ENCODE data around the gene RIMBP2. TPM values are rescaled to one million over a fixed set of nuclear protein-coding genes. Genes with fewer than 3 reads are reported as not detected.

The RIMBP2 gene
- total RNA-seq, 1 experiment from 2014 or later: 0.95 TPM

DNA sequence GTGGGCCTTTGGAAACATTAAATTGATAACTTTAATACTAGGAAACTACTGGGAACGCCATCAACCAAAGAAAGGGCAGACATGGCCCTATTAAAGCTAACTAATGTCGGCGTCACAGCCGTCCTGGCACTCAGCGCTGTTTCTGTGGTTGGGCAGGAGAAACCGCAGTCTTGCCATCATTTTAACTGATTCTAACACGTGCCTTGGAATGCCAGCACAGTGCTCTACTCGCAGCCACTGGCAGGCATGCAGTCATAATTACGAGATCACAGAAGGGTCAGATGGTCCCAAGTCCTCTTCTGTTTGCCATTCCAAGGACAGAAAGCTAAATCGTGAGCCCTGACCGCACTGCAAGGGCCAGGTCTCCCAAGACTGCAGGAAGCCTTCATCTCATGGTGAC lies 75.2 kb downstream of the RIMBP2 start:
- TF ChIP-seq, protein P1, sequence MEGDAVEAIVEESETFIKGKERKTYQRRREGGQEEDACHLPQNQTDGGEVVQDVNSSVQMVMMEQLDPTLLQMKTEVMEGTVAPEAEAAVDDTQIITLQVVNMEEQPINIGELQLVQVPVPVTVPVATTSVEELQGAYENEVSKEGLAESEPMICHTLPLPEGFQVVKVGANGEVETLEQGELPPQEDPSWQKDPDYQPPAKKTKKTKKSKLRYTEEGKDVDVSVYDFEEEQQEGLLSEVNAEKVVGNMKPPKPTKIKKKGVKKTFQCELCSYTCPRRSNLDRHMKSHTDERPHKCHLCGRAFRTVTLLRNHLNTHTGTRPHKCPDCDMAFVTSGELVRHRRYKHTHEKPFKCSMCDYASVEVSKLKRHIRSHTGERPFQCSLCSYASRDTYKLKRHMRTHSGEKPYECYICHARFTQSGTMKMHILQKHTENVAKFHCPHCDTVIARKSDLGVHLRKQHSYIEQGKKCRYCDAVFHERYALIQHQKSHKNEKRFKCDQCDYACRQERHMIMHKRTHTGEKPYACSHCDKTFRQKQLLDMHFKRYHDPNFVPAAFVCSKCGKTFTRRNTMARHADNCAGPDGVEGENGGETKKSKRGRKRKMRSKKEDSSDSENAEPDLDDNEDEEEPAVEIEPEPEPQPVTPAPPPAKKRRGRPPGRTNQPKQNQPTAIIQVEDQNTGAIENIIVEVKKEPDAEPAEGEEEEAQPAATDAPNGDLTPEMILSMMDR (conservative IDR thresholded peaks at IDR 0.05; ENCODE audit: low read depth, low read length): no peak
- TF ChIP-seq EZH2 (IDR thresholded peaks at IDR 0.05; ENCODE audit: borderline replicate concordance, low read depth, low read length, poor library complexity, severe bottlenecking): no peak
- CTCF ChIA-PET: no interaction called here
- no TSS peak for BruUV-seq (replicated peaks)

DNA sequence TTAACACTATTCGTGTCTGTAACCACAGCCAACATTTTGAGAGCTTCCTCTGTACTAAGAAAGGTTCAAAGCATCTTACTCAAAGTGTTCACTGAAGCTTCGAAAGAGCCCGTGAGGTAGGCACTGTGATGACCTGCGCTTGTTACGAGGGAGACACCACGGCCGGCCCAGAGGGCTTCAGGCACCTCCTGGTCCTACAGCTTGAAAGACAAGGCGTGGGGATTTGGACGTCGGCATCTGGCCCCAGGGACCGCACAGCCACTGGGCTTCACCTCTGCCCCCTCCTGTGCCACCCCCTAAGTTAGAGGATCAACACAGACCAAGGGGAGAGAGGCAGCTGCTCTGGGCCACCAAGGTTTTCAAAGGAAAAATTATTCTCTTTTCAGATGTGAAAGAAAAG lies 75.6 kb downstream of the RIMBP2 start:
- BruUV-seq (replicated peaks): no TSS peak
- no peak for TF ChIP-seq EZH2 (IDR thresholded peaks at IDR 0.05; ENCODE audit: borderline replicate concordance, low read depth, low read length, poor library complexity, severe bottlenecking)
- TF ChIP-seq, protein P1 (conservative IDR thresholded peaks at IDR 0.05; ENCODE audit: low read depth, low read length): no peak
- H3K4me1 ChIP-seq (ENCODE audit: insufficient read depth, low read length, poor library complexity, severe bottlenecking): no peaks in the 10 kb centered on the region
- H3K27me3 ChIP-seq (replicated peaks; ENCODE audit: insufficient read depth, low read depth, low read length, poor library complexity): peaks cover 41% of the 10 kb centered on the region
- ChIA-PET POLR2A (ENCODE audit: low non-redundant PET) (no interaction called here), CTCF (no interaction called here)
- no peak overlapping the region for H3K4me3 ChIP-seq (ENCODE audit: low read depth, low read length, poor library complexity, severe bottlenecking)
- intact Hi-C loops (cut with micrococcal nuclease; ENCODE audit: unreplicated experiment): no loop called here
- no peaks in the 10 kb centered on the region for H3K9me3 ChIP-seq (ENCODE audit: low read depth, low read length, poor library complexity, severe bottlenecking)
- no peaks in the 10 kb centered on the region for H3K36me3 ChIP-seq (ENCODE audit: insufficient read depth, low read length, poor library complexity, severe bottlenecking)
- no peak for DNase-seq (ENCODE audit: low spot score)
- H3K27ac ChIP-seq (ENCODE audit: low read depth, low read length, poor library complexity, severe bottlenecking): no peak overlapping the region

More for the DNA sequence above, 75.2 kb downstream of the RIMBP2 start:
- H3K9me3 ChIP-seq (ENCODE audit: low read depth, low read length, poor library complexity, severe bottlenecking): no peaks in the 10 kb centered on the region
- POLR2A ChIA-PET (ENCODE audit: low non-redundant PET): no interaction called here
- H3K27me3 ChIP-seq (replicated peaks; ENCODE audit: insufficient read depth, low read depth, low read length, poor library complexity): peaks cover 41% of the 10 kb centered on the region
- intact Hi-C loops (cut with micrococcal nuclease; ENCODE audit: unreplicated experiment): no loop called here
- H3K36me3 ChIP-seq (ENCODE audit: insufficient read depth, low read length, poor library complexity, severe bottlenecking): no peaks in the 10 kb centered on the region
- H3K4me3 ChIP-seq (ENCODE audit: low read depth, low read length, poor library complexity, severe bottlenecking): no peak overlapping the region
- H3K4me1 ChIP-seq (ENCODE audit: insufficient read depth, low read length, poor library complexity, severe bottlenecking): no peaks in the 10 kb centered on the region
- no peak for DNase-seq (ENCODE audit: low spot score)
- H3K27ac ChIP-seq (ENCODE audit: low read depth, low read length, poor library complexity, severe bottlenecking): no peak overlapping the region

DNA sequence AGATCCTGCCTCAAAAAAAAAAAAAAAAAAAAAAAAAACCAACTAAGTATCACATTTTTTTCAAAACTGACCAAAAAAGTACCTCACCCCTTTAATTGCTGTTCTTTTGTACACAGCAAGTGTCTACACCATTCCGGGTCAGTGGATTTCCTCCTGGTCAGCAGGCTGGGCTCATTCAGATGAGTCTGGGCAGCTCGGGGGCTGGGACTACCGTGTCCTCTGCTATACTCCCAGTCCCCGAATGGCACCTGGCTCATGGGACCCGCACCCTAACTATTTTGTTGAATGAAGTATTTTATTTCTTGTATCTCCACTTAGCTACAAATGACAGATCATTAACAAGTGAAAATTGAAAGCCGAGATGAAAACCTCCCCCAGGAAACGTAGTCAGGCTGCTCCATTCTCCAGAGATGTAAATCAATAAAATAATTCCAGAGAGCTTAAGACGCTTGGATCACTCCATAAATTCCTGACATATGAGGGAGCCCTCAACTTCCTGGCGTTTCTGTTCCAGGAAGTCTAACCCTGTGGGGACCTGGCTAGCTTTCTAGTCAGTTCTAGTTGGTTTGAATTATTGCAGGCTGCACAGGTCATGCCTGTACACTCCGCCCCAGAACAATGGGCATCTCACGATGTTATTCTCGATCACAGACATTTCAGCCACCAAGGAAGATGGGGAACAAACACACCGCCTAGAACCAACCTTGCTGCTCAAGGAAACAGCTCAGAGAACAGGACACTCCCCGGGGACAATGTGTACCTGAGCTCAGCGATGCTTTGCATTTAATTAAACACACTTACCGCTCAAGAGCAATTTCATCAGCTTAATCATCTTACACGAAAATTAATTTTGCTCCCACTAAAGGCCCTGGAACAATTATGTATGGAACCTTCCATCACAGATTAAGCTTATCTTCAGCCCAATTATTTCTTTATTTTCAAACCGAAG lies 76.3 kb downstream of the RIMBP2 start:
- H3K27me3 ChIP-seq (replicated peaks; ENCODE audit: insufficient read depth, low read depth, low read length, poor library complexity): peaks cover 41% of the 10 kb centered on the region
- no TSS peak for BruUV-seq (replicated peaks)
- no peaks in the 10 kb centered on the region for H3K36me3 ChIP-seq (ENCODE audit: insufficient read depth, low read length, poor library complexity, severe bottlenecking)
- POLR2A ChIA-PET (ENCODE audit: low non-redundant PET): no interaction called here
- no peaks in the 10 kb centered on the region for H3K4me1 ChIP-seq (ENCODE audit: insufficient read depth, low read length, poor library complexity, severe bottlenecking)
- intact Hi-C loops (cut with micrococcal nuclease; ENCODE audit: unreplicated experiment): no loop called here
- H3K4me3 ChIP-seq (ENCODE audit: low read depth, low read length, poor library complexity, severe bottlenecking): no peak overlapping the region
- no peaks in the 10 kb centered on the region for H3K9me3 ChIP-seq (ENCODE audit: low read depth, low read length, poor library complexity, severe bottlenecking)
- CTCF ChIA-PET: no interaction called here
- no peak for TF ChIP-seq EZH2 (IDR thresholded peaks at IDR 0.05; ENCODE audit: borderline replicate concordance, low read depth, low read length, poor library complexity, severe bottlenecking)
- TF ChIP-seq, protein P1 (conservative IDR thresholded peaks at IDR 0.05; ENCODE audit: low read depth, low read length): no peak
- no peak for DNase-seq (ENCODE audit: low spot score)
- no peak overlapping the region for H3K27ac ChIP-seq (ENCODE audit: low read depth, low read length, poor library complexity, severe bottlenecking)
